ENCODE measurements around the gene GPR3. TPM values are rescaled to one million over a fixed set of nuclear protein-coding genes. Genes with fewer than 3 reads are reported as not detected.

Gene GPR3
- total and polyA plus RNA-seq, 10 of the 15 experiments (the other 5 are each of a cell fraction or from before 2014, with no cell fraction given) = 0.33 to 1.4 (median 0.63) TPM; not detected in 3

DNA sequence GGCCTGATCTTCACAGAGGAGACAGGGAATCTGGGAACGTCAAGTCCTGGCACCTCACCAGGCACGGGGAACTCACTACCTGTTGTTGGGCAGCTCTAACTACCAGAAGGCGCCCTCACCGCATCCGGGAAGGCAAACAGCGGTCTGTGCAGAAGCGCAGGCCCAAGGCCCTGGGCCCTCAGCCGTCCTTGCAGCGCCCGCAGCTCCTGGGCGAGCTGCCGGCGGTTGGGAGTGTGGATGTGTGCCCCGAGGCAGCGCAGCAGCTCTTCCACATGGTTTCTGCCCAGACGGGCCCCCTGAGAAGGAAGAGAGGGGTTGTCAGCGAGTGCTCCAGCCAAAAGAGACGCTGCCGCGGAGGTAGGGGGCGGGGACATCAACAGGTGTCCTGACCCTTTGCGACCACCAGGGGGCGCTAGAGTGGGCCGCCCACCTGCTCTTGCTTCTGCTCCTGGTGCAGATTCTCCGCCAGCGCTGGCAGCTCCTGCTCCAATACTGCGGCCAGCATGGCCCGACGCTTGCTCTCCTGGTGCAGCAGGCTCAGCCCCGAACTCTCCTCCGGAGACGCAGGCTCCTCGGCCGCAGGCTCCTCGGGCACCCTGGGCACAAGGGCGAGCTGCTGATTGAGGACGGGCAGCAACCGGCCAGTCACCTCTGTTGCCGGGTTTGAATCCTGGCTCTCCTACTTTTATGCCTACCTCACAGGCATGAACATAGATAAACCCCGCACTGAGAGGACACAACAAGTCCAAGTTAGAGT lies 35.0 kb upstream of the GPR3 start:
- Histone ChIP-seq H3K27me3 (replicated peaks in 1 of 2; ENCODE audit: control insufficient read depth in 2 of 2, insufficient read depth in 2 of 2, low read length in 1 of 2) (no peaks in the 10 kb centered on the region; a peak in 1 of 4 replicates), H3K4me1 (ENCODE audit: control insufficient read depth, insufficient read depth, low read length) (peaks cover 13% of the 10 kb centered on the region), H3K9ac (ENCODE audit: control insufficient read depth, insufficient read depth, low read length) (peak overlapping the region; percentile 32; the same call in 1 of the 2 replicates), H3K4me3 (peak overlapping the region; percentile 54; the same call in 1 of the 2 replicates), H2AFZ (ENCODE audit: control insufficient read depth, low read depth, low read length) (peak overlapping the region; percentile 93), H3K4me2 (ENCODE audit: control insufficient read depth, insufficient read depth) (peak overlapping the region; percentile 68), H4K20me1 (ENCODE audit: control insufficient read depth, insufficient read depth) (no peaks in the 10 kb centered on the region), H3K9me3 (replicated peaks; ENCODE audit: control insufficient read depth, insufficient read depth, low read length) (no peaks in the 10 kb centered on the region), H3K27ac (ENCODE audit: control insufficient read depth, insufficient read depth) (no peak overlapping the region), H3K79me2 (ENCODE audit: control insufficient read depth, insufficient read depth, low read length) (no peaks in the 10 kb centered on the region), H3K36me3 (ENCODE audit: control insufficient read depth in 2 of 2, insufficient read depth in 2 of 2, low read length in 1 of 2) (no peaks in the 10 kb centered on the region)
- RAD21 ChIA-PET (ENCODE audit: unreplicated experiment) = interaction anchor here (0.7 to 3.1 kb wide), 7 partner anchors 9 to 61 kb away, joined by 3 to 16 read pairs (median 5); partner anchors contain the start of genes GPR3 and MAP3K6
- no peak for DNase-seq (ENCODE audit: low read depth, low spot score)
- in situ Hi-C loops (cut with MboI) (no loop called here), intact Hi-C loops (cut with micrococcal nuclease; ENCODE audit: unreplicated experiment) (loop anchor here (1.0 kb wide), 1 partner anchor 31 kb away; no protein-coding TSS in a partner anchor)
- ATAC-seq = peak; percentile 88
- no TSS peak for BruUV-seq (replicated peaks)
- peak; percentile 69 for FAIRE-seq
- CTCF ChIA-PET = interaction anchor here (0.8 to 8.7 kb wide), 27 partner anchors 10 to 305 kb away, joined by 3 to 126 read pairs (median 5); partner anchors contain the start of genes AHDC1, GPR3, MAP3K6 and SYTL1
- WGBS (ENCODE audit: insufficient coverage, insufficient replicate concordance, low lambda C conversion rate, missing lambda C conversion rate) = 12% methylated on average over 36 of the region's 40 CpGs
- POLR2A ChIA-PET = no interaction called here
- SMC1A ChIA-PET (ENCODE audit: uncharacterized antibody, unreplicated experiment) = interaction anchor here (0.8 to 2.0 kb wide), 8 partner anchors 8 to 253 kb away, joined by 3 to 16 read pairs (median 4); partner anchors contain the start of gene MAP3K6
- TF ChIP-seq, protein P1, sequence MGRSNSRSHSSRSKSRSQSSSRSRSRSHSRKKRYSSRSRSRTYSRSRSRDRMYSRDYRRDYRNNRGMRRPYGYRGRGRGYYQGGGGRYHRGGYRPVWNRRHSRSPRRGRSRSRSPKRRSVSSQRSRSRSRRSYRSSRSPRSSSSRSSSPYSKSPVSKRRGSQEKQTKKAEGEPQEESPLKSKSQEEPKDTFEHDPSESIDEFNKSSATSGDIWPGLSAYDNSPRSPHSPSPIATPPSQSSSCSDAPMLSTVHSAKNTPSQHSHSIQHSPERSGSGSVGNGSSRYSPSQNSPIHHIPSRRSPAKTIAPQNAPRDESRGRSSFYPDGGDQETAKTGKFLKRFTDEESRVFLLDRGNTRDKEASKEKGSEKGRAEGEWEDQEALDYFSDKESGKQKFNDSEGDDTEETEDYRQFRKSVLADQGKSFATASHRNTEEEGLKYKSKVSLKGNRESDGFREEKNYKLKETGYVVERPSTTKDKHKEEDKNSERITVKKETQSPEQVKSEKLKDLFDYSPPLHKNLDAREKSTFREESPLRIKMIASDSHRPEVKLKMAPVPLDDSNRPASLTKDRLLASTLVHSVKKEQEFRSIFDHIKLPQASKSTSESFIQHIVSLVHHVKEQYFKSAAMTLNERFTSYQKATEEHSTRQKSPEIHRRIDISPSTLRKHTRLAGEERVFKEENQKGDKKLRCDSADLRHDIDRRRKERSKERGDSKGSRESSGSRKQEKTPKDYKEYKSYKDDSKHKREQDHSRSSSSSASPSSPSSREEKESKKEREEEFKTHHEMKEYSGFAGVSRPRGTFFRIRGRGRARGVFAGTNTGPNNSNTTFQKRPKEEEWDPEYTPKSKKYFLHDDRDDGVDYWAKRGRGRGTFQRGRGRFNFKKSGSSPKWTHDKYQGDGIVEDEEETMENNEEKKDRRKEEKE (IDR thresholded peaks at IDR 0.05) = no peak
- TF ChIP-seq TBL1XR1 (IDR thresholded peaks at IDR 0.05; ENCODE audit: low read depth, low read length) (no peak), SP1 (IDR thresholded peaks at IDR 0.05; ENCODE audit: low read depth, low read length) (peak; percentile 63), SUPT20H (IDR thresholded peaks at IDR 0.05; ENCODE audit: borderline replicate concordance, control insufficient read depth, low read depth, low read length) (no peak), GATAD2B (conservative IDR thresholded peaks at IDR 0.05; ENCODE audit: low read depth) (0 out of 2 replicates have a peak, but pooled peaks have one; percentile 52), EED (IDR thresholded peaks at IDR 0.05; ENCODE audit: low read depth) (no peak), DPF2 (IDR thresholded peaks at IDR 0.05) (0 out of 2 replicates have a peak, but pooled peaks have one; percentile 25), PML (IDR thresholded peaks at IDR 0.05; ENCODE audit: low read length) (no peak), CHD2 (IDR thresholded peaks at IDR 0.05; ENCODE audit: borderline replicate concordance, low read depth, low read length) (0 out of 2 replicates have a peak, but pooled peaks have one; percentile 27), HDGF (IDR thresholded peaks at IDR 0.05) (peak; percentile 93)
- TF ChIP-seq, protein P2, sequence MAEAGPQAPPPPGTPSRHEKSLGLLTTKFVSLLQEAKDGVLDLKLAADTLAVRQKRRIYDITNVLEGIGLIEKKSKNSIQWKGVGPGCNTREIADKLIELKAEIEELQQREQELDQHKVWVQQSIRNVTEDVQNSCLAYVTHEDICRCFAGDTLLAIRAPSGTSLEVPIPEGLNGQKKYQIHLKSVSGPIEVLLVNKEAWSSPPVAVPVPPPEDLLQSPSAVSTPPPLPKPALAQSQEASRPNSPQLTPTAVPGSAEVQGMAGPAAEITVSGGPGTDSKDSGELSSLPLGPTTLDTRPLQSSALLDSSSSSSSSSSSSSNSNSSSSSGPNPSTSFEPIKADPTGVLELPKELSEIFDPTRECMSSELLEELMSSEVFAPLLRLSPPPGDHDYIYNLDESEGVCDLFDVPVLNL (IDR thresholded peaks at IDR 0.05; ENCODE audit: low read depth, low read length) = no peak
- TF ChIP-seq, protein P3, sequence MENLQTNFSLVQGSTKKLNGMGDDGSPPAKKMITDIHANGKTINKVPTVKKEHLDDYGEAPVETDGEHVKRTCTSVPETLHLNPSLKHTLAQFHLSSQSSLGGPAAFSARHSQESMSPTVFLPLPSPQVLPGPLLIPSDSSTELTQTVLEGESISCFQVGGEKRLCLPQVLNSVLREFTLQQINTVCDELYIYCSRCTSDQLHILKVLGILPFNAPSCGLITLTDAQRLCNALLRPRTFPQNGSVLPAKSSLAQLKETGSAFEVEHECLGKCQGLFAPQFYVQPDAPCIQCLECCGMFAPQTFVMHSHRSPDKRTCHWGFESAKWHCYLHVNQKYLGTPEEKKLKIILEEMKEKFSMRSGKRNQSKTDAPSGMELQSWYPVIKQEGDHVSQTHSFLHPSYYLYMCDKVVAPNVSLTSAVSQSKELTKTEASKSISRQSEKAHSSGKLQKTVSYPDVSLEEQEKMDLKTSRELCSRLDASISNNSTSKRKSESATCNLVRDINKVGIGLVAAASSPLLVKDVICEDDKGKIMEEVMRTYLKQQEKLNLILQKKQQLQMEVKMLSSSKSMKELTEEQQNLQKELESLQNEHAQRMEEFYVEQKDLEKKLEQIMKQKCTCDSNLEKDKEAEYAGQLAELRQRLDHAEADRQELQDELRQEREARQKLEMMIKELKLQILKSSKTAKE (IDR thresholded peaks at IDR 0.05; ENCODE audit: low read depth, poor library complexity, severe bottlenecking) = no peak
- TF ChIP-seq, protein P4, sequence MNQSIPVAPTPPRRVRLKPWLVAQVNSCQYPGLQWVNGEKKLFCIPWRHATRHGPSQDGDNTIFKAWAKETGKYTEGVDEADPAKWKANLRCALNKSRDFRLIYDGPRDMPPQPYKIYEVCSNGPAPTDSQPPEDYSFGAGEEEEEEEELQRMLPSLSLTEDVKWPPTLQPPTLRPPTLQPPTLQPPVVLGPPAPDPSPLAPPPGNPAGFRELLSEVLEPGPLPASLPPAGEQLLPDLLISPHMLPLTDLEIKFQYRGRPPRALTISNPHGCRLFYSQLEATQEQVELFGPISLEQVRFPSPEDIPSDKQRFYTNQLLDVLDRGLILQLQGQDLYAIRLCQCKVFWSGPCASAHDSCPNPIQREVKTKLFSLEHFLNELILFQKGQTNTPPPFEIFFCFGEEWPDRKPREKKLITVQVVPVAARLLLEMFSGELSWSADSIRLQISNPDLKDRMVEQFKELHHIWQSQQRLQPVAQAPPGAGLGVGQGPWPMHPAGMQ (IDR thresholded peaks at IDR 0.05; ENCODE audit: borderline replicate concordance) = no peak
